ENCODE measurements around the gene ANKRD33B.

DNA sequence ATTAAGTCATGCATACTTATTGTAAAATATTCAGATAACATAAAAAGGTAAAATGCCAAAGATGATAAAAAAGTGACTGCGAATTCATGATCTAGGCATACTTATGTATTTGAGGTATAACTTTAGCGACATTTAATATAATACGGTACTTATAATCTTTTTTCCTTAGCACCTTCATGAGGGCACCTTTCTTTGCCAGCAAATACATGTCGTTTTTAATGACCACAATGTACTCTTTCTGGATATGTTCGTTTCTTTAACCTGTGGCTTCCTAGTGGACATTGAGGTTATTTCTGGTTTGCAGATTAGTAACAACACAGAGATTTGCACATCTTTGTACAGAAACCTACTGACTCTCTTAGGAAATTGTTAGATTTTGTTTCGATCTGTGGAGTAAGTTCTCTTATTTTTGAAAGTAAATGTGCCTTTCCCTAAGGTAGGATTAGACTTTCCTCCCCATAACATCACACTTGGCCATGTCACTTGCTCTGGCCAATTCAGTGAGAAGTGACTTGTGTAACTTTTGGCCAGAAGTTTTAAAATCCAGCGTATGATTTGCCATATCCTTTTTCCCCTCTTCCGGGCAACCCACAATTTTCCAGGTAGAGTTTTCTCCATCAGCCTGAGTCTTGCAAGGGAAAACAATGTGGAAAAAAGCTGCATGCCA, 24.4 kb downstream of the ANKRD33B start:
- TF ChIP-seq SP5 (CRISPR knock-in tag; IDR thresholded peaks at IDR 0.05; ENCODE audit: borderline replicate concordance, low read depth) (no peak), CEBPG (CRISPR knock-in tag; IDR thresholded peaks at IDR 0.05) (no peak)
